ENCODE measurements around the gene DDX19B. TPM values are rescaled to one million over a fixed set of nuclear protein-coding genes. Genes with fewer than 3 reads are reported as not detected.

The DDX19B gene
- total RNA-seq, 2 donors from 2014 or later, result 18.8 to 20.2 TPM

DNA sequence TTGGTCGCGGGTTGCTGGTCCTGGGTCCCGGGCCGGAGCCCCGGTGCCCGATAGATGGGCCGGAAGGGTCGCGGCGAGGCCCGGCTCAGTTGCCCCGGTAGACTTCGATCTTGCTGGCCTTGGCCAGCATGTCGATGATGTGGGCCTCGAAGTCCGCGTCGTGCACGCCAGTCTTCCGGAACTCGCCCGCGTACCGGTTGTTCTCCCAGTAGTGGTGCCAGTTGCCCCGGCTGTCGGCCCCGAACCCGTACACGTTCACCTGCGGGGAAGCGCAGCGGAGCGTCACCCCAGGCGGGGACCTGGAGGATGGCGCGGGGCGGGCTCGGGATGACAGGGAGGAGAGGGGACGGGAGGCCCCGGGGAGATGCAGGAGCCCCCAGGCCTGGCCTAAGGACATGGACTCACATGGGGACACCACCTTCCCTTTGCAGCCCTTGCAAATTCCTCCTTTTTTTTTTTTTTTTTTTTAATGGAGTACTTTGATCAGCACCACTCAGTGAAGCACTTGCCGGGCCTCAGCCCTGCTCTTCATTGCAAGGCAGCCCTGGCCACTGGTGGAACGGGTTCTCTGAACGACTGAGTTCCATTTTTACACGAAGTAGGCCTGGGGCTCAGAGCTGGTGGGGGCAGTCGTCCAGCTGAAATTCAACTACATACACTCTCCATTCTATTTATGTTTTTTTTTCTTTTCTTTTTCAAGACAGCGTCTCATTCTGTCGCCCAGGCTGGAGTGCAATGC lies 82.8 kb downstream of the DDX19B start:
- no peak for DNase-seq (ENCODE audit: low spot score)
- intact Hi-C loops (cut with DNase I), result loop anchor here in 1 of 2 donors (5.0 kb wide), 1 partner anchor 56 kb away; the partner anchor contains the start of gene ST3GAL2

DNA sequence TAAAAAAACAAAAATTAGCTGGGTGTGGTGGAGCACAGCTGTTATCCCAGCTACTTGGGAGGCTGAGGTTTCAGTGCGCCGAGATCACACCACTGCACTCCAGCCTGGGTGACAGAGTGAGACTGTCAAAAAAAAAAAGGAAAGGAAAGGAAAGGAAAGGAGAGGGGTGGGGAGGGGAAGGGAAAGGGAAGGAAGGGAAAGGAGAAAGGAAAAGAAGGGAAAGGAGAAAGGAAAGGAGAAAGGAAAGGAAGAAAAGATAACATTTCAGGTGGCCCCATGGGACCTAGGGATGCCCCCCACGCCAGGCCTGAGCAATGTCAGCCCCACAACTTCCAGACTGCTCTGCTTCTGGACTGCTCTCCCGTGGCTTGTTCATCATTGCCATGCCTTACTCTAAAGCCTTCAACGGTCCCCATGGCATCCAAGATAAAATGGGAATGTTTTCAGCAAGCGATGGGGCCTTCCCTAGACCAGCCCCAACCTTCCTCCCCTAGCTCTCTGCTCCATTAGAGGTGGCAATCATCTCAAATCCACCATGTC lies 84.5 kb downstream of the DDX19B start:
- intact Hi-C loops (cut with DNase I), result loop anchor here in 1 of 2 donors (5.0 kb wide), 1 partner anchor 54 kb away; the partner anchor contains the start of gene ST3GAL2

More for the DNA sequence above, 84.5 kb downstream of the DDX19B start:
- no peak for DNase-seq (ENCODE audit: low spot score)

Other genes starting within 250 kb of the DDX19B start
- 10 to 100 TPM; 26.0 to 28.8 TPM for gene PDPR, start 184.9 kb upstream of the DDX19B start, total RNA-seq
- gene CLEC18C, start 125.4 kb upstream of the DDX19B start, total RNA-seq, result under 1 TPM in 1 of 2 donors, not detected in 1; 0.28 TPM
- gene EXOSC6, start 47.2 kb upstream of the DDX19B start, total RNA-seq, result 10 to 100 TPM; 17.2 to 20.6 TPM
- 10 to 100 TPM; 77.2 to 86.3 TPM for gene AARS1, start 9.7 kb upstream of the DDX19B start, total RNA-seq
- 10 to 100 TPM; 29.9 to 31.9 TPM for gene DDX19A, start 47.7 kb downstream of the DDX19B start, total RNA-seq
- gene ST3GAL2, start 139.9 kb downstream of the DDX19B start, total RNA-seq, result 10 to 100 TPM; 27.7 to 29.4 TPM
- gene FCSK, start 155.4 kb downstream of the DDX19B start, total RNA-seq, result 10 to 100 TPM; 10.7 to 11.0 TPM
- 10 to 100 TPM; 29.3 to 39.1 TPM for gene COG4, start 224.4 kb downstream of the DDX19B start, total RNA-seq
- 100 to 1,000 TPM; 140 to 144 TPM for gene SF3B3, start 224.6 kb downstream of the DDX19B start, total RNA-seq